Measurements from ENCODE around the gene NTM. TPM values are rescaled to one million over a fixed set of nuclear protein-coding genes. Genes with fewer than 3 reads are reported as not detected.

NTM gene
- polyA plus RNA-seq, 4 donors = 42.8 to 51.8 (median 45.7) TPM

DNA sequence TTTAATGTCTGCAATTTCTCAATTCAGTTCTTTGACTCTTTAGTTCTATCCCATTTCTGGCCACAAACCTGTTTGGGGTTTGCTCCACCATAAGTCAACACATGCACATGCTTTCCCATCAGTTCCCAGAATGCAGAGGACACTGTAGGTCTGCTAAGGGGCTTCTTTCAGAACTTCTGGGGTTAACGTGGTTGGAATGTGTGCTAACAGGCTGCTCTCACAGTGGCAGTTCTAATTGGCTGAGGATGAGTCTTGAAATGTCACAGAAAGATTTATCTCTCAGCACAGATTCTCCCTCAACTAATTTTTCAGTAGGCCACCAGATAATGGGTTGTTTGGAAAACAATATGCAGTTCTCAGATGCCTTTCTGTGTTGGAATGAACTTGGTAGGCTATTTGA lies 703.4 kb downstream of the NTM start:
- DNase-seq (ENCODE audit: low read depth in 4 of 4, low spot score in 2 of 4) = no peak

- no peak for DNase-seq (ENCODE audit: low read depth in 4 of 4, low spot score in 2 of 4)
Observed at GRCh38 chr11:132075447-132075846, 705.0 kb downstream of the NTM start.

- DNase-seq (ENCODE audit: low read depth in 4 of 4, low spot score in 2 of 4) = no peak
Observed at GRCh38 chr11:132077416-132077815, 707.0 kb downstream of the NTM start.

GRCh38 chr11:132078264-132079076 lies 708.1 kb downstream of the NTM start:
- DNase-seq (ENCODE audit: low read depth in 4 of 4, low spot score in 2 of 4) = no peak

DNA sequence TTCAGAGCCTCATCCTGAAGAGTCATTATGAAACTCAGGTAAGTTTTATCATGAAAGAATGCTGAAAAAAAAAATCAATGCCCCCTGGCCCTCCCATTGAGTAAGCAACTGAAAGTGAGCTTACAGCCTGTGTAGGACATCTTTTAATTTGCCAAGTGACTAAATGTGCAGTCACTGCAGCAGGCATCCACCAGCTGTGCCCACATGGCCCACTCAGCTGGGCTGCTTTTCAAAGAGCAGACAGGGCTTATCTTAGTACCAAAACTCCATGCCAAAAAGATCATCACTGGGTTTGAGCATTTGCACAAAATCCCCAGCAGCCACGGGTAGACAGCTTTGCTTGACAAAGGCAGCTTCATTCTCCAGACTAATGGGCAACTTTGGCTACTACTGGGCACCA lies 709.7 kb downstream of the NTM start:
- no peak for DNase-seq (ENCODE audit: low read depth in 4 of 4, low spot score in 2 of 4)

DNA sequence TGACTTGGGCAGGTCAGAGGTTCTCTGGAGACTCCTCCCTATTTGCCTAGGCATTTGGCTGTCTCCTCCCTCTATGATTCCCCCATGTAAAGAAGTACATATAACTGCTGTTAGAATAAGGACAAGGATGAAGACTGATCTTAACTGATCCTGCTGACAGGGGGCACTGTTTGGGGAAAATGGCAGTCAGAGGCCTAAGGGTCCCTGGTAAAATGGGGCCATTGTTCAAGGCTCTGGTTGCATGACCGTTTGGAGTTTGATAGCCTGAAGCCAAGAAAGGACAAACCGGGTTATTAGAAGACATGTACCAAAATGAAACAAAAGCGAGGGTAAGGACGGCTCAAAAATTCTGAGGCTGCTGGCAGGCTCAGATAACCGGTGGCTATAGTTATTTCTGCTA lies 712.2 kb downstream of the NTM start:
- DNase-seq (ENCODE audit: low read depth in 4 of 4, low spot score in 2 of 4) = no peak

DNA sequence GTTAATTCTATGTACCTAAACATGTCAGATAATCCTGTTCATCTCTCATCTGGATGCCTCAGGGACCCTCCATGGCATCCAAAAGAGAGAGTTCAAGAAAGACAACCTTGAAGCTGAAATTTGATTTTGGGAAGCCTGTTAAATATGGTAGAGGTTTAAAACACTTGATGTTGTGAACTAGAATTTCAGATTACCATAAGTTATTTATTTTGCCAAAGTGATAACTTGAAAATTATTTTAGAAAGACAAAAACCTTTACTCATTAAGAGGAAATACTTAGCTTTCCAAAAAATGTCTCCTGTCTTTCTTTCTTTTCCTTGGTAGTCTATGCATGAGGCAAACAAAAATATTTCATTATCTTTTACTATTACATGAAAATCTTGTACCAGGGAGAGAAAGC lies 714.0 kb downstream of the NTM start:
- no peak for DNase-seq (ENCODE audit: low read depth in 4 of 4, low spot score in 2 of 4)

DNA sequence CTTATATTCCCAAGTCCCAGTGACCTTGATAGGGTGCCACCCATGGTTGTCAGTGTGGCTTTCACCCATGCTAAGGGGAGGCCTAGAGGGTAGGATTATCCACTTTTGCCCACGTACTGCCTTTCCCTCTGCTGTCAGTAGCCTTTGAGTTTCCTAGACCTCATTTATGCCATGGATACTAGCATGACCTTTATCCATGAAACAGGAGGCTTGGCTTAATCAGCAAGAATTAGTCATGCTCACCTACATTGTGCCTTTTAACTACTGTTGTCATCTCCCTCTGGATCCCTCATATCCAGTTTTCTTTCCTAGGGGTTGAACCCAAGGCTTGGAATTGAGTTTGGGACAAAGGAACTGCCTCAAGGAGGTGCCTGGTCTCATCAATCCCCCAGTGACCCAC lies 716.7 kb downstream of the NTM start:
- no peak for DNase-seq (ENCODE audit: low read depth in 4 of 4, low spot score in 2 of 4)

DNA sequence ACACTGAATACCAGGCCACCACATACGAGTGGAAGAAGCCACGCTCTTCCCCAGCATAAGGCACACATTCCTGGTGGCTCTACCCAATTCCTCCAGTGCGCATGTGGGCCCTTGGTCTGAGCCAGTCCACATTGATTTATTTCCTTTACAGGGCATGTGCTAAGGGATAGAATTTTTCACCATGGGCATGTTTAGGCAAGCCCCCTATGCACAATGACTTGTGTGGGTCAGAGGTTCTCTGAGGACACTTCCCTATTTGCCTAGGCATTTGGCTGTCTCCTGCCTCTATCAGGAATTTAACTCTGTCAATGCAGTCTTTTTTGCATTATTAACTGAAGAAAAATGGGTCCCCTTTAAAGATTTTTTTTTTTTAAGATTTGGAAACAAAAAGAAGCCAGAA lies 718.1 kb downstream of the NTM start:
- no peak for DNase-seq (ENCODE audit: low read depth in 4 of 4, low spot score in 2 of 4)

DNA sequence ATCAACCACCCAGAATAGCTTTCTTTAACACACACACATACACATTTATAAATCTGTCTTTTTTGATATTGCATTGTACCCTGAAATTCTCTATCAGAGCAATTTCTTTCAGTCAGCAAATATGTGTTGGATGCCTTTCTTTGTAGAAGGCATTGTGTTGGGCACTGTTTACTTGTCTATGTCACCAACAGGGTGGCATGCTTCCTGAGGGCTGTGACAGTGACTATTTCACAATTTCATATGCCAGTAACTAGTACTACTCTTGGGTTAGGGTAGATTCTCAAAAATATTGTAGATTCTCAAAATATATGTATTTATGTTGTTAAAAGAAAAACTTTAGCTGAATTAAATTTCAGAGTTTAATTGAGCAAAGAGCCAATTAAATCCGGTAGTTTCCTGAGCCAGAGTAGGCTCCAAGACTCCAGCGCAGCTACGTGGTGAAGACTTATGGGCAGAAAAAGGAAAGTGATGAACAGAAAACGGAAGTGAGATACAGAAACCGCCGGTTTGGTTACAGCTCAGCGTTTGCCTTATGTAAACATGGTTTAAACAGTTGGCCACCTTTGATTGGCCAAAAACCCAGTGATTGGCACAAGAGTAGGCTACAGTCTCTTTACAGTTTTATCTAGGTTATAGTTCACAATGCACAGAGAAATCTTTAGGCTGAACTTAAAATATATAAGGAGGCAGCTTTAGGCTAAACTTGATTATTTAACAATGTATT lies 723.3 kb downstream of the NTM start:
- no peak for DNase-seq (ENCODE audit: low read depth in 4 of 4, low spot score in 2 of 4)

DNA sequence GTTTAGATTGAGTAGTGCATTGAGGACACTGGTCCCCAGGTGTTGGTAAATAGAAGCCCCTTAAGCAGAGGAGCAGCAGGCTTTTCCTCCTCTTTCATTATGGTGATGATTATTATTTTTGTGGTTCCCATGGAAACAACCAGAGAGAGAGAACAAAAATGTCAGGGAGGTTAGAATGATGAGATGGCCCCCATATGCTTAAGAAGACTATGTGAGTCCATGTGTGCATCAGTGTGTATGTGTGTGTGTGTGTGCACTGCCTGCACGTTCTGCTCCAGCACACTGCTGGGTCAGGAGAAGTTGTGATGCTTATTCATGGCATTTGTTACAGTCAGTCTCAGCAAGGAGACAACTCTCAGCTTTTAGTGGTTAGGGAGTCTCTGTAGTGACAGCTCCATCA lies 724.2 kb downstream of the NTM start:
- no peak for DNase-seq (ENCODE audit: low read depth in 4 of 4, low spot score in 2 of 4)

DNA sequence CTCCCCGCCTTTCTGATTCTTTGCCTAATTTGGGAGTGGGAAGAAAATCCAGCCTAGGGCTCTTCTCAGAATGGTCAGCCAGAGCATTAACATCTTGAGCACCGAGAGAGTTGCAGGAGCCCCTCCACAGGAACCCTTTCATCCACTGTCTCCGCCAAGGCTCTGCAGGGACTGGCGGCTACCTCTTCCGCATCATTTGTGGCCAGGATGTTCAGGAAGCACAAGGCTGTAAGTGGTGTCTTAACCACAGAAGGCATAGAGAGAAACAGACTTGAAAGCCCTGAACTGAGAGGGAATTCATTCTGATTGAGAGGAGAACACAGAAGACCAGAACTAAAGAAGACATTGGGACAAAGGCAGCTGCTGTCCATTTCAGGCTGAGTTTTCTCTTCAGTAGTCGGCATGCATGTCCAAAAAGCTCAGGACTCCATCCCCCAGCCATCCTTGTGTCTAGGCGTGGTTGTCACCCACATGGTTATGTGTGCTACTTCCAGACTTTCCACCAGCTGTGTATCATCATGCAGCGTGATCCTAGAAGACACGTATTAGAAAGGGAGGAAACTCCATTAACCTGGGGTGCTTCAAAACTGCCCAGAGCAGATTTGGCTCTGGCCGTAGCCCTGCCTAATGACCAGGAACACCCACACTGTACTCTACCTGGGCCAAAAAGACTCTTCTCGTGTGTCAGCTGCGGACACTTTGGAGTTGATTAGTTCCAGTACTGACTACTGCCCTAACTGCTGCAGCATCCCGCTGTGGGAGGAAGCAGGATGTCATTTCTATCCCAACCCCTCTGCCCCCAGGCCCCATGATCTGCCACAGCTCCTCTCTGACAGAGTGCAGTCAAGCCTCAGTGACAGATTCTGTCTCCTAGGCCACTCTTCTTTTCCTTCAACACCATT lies 725.1 kb downstream of the NTM start:
- DNase-seq (ENCODE audit: low read depth in 4 of 4, low spot score in 2 of 4) = no peak

GRCh38 chr11:132096132-132096825 lies 725.9 kb downstream of the NTM start:
- no peak for DNase-seq (ENCODE audit: low read depth in 4 of 4, low spot score in 2 of 4)

GRCh38 chr11:132099692-132100091 lies 729.3 kb downstream of the NTM start:
- DNase-seq (ENCODE audit: low read depth in 4 of 4, low spot score in 2 of 4) = no peak

DNA sequence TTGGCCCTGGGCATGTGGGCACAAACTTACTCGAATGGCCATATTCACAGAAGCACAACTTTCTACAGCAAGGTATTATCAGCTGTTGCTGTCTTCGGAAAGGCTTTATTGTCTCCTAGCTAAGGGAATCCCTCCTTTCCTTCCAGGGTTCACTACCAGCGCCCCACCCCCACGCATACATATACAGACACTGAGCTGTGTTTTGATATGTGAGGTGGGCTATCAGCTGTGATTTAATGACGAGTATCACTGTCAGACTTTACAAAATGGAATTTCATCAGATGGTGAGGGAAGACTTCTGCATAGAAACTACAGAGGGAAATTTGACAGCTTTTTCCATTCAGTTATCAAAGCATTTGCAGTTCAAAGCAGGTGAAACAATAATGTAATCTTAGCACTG lies 730.2 kb downstream of the NTM start:
- DNase-seq (ENCODE audit: low read depth in 4 of 4, low spot score in 2 of 4) = no peak

GRCh38 chr11:132101881-132102280 lies 731.5 kb downstream of the NTM start:
- no peak for DNase-seq (ENCODE audit: low read depth in 4 of 4, low spot score in 2 of 4)

GRCh38 chr11:132103021-132103420 lies 732.6 kb downstream of the NTM start:
- no peak for DNase-seq (ENCODE audit: low read depth in 4 of 4, low spot score in 2 of 4)

GRCh38 chr11:132106096-132106982 lies 735.9 kb downstream of the NTM start:
- no peak for DNase-seq (ENCODE audit: low read depth in 4 of 4, low spot score in 2 of 4)

DNA sequence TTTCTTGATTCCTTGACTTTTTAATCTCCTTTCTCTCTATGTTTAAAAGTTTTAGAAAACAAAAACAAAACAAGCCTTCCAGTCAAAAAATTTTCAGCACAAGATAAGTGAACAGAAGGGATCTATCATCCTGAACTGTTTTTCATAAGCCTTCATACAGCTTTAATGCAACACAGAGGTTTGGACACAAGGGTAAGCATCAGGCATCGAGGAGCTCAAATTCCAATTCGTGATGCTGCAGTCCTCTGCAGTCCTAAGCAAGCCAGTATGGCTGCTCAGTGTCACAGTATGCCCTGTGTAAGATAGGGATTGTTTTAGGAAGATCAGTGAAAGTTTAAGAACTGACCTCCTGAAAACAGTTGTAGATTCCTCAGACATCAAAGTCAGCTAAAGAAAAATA lies 740.9 kb downstream of the NTM start:
- no peak for DNase-seq (ENCODE audit: low read depth in 4 of 4, low spot score in 2 of 4)

GRCh38 chr11:132111838-132112237 lies 741.4 kb downstream of the NTM start:
- DNase-seq (ENCODE audit: low read depth in 4 of 4, low spot score in 2 of 4) = no peak

Measured in left renal cortex interstitium (tissue), 4 donors.